Liver (tissue), 3 donors: ENCODE data around the gene TOP1.

Source experiments
- HNF4A ChIP-seq, 2 donors: conservative IDR thresholded peaks; 2 replicates each; pipeline ENCODE4 v1.6.1; 2016; ENCODE audit warnings: antibody characterized with exemption in 2 of 2, mild to moderate bottlenecking in 2 of 2
- HNF4G ChIP-seq: IDR thresholded peaks from 2 replicates; pipeline ENCODE4 v1.6.1; 2016; ENCODE audit warnings: antibody characterized with exemption
- RAD21 ChIP-seq, 2 donors: IDR thresholded peaks; 2 replicates each; pipeline ENCODE4 v1.6.1; 2016; ENCODE audit warnings: antibody characterized with exemption in 2 of 2, mild to moderate bottlenecking in 2 of 2
- SP1 ChIP-seq: IDR thresholded peaks from 2 replicates; pipeline ENCODE4 v1.6.1; 2018; ENCODE audit warnings: antibody characterized with exemption, mild to moderate bottlenecking
- TAF1 ChIP-seq: conservative IDR thresholded peaks from 2 replicates; pipeline ENCODE4 v1.6.1; 2016; ENCODE audit warnings: antibody characterized with exemption, mild to moderate bottlenecking
- YY1 ChIP-seq: IDR thresholded peaks from 2 replicates; pipeline ENCODE4 v1.6.1; 2016; ENCODE audit warnings: antibody characterized with exemption, mild to moderate bottlenecking
- TF ChIP-seq, protein P1 (sequence below): fragments of 150-350 bp; IDR thresholded peaks from 2 replicates; pipeline ENCODE4 v1.5.1; 2017; ENCODE audit warnings: improper control_type of control experiment, low read depth, low read length; ENCODE audit not compliant: missing input control
- donor health status: healthy.
- donor health status: healthy.

DNA sequence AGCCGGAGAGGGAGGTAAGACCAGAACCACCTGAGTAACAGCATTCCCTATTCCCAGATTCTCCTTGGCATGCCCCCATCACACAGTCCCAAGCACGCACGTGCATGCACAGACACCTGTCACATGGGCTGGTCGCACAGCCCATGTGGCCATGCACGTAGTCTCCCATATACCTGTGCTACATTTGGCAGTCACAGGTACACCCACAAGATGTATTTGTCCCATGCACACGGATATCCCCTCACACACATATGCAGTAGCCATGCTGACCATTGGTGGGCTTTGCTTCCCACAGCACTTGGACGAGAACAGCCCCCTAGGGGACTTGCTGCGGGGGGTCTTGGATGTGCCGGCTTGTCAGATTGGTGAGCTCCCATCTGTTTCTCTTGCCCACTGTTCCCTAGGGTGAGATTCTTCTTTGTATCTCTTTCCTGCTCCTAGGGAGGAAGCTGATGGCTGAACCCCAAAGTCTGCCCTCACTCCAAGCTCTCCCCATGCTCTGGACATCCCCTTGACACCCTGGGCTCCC is 140.6 kb downstream of the TOP1 start:
- TF ChIP-seq HNF4G, result no peak
- TF ChIP-seq, protein P1, sequence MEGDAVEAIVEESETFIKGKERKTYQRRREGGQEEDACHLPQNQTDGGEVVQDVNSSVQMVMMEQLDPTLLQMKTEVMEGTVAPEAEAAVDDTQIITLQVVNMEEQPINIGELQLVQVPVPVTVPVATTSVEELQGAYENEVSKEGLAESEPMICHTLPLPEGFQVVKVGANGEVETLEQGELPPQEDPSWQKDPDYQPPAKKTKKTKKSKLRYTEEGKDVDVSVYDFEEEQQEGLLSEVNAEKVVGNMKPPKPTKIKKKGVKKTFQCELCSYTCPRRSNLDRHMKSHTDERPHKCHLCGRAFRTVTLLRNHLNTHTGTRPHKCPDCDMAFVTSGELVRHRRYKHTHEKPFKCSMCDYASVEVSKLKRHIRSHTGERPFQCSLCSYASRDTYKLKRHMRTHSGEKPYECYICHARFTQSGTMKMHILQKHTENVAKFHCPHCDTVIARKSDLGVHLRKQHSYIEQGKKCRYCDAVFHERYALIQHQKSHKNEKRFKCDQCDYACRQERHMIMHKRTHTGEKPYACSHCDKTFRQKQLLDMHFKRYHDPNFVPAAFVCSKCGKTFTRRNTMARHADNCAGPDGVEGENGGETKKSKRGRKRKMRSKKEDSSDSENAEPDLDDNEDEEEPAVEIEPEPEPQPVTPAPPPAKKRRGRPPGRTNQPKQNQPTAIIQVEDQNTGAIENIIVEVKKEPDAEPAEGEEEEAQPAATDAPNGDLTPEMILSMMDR, result no peak
- no peak for TF ChIP-seq TAF1
- TF ChIP-seq YY1, result no peak
- no peak for TF ChIP-seq HNF4A (conservative IDR thresholded peaks at IDR 0.05)
- no peak for TF ChIP-seq SP1
- no peak for TF ChIP-seq RAD21 (IDR thresholded peaks at IDR 0.05)
